COLO829 (cell line): ENCODE results near the gene GPC2.
"Not testable (repeated sequence)": the region's sequence is repeated elsewhere in the genome, so short reads cannot be mapped to it uniquely, and the experiment has no call there.

ENCODE experiments used
- DNase-seq: peaks from one replicate; pipeline ENCODE4 v3.0.0; 2012; ENCODE audit warnings: low spot score

The GPC2 gene

GRCh38 chr7:100204454-100204853, 27.3 kb upstream of the GPC2 start:
- no peak for DNase-seq

DNA sequence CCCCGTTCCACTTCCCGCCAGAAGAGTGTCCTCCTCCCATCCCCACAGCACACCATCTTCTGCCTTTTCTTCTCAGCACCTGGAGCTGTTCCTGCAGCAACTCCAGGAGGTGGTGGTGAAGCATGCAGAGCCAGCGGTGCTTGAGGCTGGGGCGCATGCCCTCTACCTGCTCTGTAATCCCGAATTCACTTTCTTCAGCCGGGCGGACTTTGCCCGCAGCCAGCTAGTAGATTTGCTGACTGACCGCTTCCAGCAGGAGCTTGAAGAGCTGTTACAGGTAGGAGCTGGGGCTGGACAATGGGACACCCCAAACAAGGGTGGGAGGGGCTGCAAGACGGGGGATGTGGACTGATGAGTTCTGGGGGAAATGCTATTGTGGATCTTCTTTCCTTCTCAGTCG, 23.5 kb upstream of the GPC2 start:
- no peak for DNase-seq

DNA sequence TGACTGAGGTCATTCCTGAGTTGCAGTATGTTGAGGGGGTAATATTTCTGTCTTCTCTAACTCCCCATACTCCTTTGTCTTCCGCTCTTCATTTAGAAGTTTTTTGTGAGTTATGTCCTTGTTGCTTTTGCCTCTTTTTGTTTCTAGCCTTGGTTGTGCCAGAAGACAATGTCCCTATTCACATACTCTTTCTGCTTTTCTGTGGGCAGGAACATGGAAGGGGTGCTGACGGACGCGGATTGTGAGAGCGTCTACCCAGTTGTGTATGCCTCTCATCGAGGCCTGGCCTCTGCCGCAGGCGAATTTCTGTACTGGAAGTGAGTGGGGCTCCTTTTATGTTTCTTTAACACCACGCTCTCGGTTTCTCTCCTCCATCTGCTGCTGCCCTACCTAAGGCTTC, 21.1 kb upstream of the GPC2 start:
- no peak for DNase-seq

- not testable (repeated sequence) for DNase-seq
Observed at GRCh38 chr7:100195901-100196322, 18.7 kb upstream of the GPC2 start.

GRCh38 chr7:100195222-100195621, 18.0 kb upstream of the GPC2 start:
- no peak for DNase-seq

DNA sequence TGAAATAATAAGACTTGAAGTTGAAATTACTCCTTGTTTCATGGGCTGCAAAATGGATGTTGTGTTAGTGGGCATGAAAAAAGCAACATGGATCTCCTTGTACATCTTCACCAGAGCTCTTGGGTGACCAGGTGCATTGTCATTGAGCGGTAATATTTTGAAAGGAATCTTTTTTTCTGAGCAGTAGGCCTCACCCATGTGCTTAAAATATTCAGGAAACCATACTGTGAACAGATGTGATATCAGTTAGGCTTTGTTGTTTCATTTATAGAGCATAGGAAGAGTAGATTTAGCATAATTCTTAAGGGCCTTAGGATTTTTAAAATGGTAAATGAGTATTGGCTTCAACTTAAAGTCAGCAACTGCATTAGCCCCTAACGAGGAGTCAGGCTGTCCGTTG, 15.8 kb upstream of the GPC2 start:
- no peak for DNase-seq

DNA sequence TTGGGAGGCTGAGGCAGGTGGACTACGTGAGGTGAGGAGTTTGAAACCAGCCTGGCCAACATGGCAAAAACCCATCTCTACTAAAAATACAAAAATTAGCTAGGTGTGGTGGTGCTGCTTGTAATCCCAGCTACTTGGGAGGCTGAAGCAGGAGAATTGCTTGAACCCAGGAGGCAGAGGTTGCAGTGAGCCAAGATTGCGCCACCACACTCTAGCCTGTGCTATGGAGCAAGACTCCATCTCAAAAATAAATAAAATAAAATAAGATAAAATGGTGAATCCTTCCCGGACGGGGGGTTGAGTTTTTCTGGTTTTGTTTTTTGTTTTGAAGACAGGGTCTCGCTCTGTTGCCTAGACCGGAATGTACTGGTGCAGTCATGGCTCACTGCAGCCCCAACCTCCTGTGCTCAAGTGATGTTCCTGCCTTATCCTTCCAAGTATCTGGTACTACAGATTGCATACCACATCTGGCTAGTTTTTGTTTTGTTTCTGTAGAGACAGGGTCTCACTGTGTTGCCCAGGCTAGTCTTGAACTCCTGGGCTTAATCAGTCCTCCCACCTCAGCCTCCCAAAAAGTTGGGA, 15.2 kb upstream of the GPC2 start:
- DNase-seq = not testable (repeated sequence)

GRCh38 chr7:100191775-100192174, 14.6 kb upstream of the GPC2 start:
- DNase-seq = no peak

- DNase-seq = no peak
Observed at GRCh38 chr7:100190048-100190711, 13.0 kb upstream of the GPC2 start.

- DNase-seq = no peak
Observed at GRCh38 chr7:100189061-100189460, 11.9 kb upstream of the GPC2 start.

DNA sequence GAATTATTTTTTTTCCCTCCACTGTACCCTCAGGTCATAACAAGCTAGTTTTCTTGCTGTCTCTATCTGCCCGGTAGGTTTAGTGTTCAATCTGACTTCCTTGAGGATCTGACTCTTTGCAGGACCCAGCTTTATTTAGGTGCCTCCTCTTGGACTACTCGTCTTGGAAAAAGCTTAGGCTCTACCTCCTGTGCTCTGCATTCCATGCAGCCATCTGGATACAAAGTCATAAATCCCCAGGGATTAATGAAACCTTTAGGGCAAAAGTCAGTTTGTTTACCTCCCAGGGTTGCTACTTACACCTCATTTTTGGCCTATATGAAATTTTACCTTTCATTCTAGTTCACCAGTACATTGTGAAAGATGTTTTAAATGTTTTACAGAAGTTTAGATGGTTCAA, 8.5 kb upstream of the GPC2 start:
- DNase-seq = no peak

- DNase-seq = not testable (repeated sequence)
Observed at GRCh38 chr7:100183090-100183489, 5.9 kb upstream of the GPC2 start.

- not testable (repeated sequence) for DNase-seq
Observed at GRCh38 chr7:100182616-100183015, 5.4 kb upstream of the GPC2 start.

DNA sequence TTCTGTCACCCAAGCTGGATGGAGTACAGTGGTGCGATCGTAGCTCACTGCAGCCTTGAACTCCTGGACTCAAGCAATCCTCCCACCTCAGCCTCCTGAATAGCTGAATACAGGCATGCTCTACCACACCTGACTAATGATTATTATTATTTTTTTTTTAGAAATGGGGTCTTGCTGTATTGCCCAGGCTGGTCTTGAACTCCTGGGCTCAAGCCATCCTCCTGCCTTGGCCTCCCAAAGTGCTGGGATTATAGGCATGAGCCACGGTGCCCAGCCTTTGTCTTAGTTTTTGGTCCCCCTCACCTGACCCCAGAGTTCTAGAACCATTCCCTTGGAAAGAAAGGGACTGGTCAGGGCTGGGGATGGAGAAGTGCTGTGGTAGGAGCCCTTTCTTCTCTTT, 2.9 kb upstream of the GPC2 start:
- not testable (repeated sequence) for DNase-seq

DNA sequence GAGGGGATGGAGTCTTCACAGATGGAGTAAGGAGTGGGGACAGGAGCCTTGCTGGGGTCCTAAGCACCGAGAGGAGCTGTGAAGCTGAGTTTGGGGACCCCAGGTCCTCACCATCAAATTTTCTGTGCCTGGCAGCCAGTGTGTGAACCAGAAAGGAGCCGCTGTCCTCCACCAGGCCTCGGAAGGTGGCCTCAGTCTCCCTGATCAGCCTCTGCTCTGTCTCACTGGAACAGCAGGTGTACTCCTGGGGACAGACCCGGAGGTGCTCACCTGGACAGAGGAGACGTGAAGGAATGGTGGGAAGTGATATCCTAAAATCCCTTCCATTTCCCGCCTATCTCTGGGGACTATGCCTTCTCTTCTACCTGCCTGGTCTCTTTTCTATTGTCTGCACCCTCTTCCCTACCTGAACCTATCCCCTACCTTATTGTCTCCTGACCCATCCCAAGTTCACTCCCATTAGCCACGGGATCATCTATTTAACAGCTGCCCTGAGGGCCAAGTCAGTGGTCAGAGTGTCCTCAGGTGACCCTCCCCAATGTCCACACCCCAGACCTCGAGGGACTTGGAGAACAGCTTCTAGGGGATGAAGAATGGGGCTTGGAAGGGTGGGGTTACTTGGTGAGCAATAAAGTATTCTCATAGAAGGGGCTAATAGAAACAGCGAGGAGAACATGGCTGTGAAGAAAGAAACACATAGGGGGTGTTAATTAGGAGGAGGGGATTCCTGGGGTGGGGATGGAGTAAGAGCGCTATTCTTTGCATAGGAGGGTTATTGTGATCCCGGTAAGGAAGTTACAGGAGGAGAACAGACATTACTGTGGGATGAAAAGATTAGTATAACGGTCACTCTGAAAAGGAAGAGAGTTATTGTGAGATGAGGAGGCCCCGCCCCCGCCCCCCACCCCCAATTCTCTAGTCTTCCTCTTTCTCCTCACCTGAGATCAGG, 811 bp downstream of the GPC2 start:
- no peak for DNase-seq

- DNase-seq = no peak
Observed at GRCh38 chr7:100175296-100175935, 1.8 kb downstream of the GPC2 start.

DNA sequence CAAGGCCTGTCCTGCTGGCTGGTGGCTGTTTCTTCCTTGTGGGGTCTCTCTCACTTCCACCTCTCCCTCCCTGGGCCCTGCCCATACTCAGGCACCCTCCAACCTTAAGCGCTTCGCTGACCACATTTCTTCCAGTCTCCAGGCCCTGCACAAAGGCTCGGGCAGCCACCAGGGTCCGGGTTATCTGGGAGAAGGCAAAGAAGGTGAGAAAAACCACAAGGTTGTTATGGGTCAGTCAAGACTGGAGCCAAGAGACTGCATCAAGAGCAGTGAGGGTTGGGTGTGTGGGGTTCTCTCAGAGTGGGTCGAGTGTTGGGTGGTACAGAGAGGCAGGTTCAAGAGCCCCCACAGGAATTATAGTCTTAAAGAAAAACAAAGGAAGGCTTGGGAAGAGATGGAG, 2.6 kb downstream of the GPC2 start:
- DNase-seq = no peak

GRCh38 chr7:100173806-100174495, 3.2 kb downstream of the GPC2 start:
- DNase-seq = no peak

- DNase-seq = no peak
Observed at GRCh38 chr7:100171840-100172239, 5.3 kb downstream of the GPC2 start.

DNA sequence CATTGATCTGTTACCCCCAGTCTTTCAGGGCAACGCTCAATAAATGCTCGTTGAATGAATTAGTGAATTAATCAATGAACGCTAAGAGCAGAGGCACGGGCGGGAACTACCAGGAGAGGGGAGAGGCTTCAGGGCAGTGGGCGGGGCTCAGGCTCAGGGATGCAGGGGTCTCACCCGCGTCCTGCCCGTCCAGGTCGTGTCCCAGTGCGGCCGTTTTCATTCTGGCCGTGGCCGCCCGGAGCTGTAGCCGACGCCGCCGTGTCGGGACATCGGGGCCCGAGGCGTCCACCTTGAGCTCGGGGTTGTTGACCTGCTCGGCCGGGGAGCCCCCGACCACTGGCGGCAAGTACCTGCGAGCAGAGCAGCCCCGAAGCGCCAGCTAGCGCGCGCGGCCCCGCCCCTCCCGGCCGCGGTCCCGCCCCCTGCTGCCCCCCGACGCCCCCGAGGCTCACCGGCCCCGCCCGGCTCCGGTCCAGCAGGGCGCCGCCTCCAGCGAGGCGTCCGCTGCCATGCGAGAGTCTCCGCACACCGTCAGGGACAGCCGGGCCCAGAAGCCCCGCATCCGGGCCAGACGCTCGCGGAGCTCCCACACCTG, 6.0 kb downstream of the GPC2 start:
- DNase-seq = no peak

- DNase-seq = no peak
Observed at GRCh38 chr7:100170101-100170897, 6.9 kb downstream of the GPC2 start.
